Dendritic cell treated with granulocyte-macrophage colony-stimulating factor and Interleukin-4, amounts not matched to agents 40 ng/mL and 50 ng/mL, for 4 days (primary cell): ENCODE measurements around the gene PIP5K1B.

Experiments
- H3K27ac Mint-ChIP-seq: one replicate; pipeline ENCODE4 v1.8.0; 2022; ENCODE audit warnings: mild to moderate bottlenecking, mixed read lengths
- H3K27me3 Mint-ChIP-seq: one replicate; pipeline ENCODE4 v1.8.0; 2022; ENCODE audit warnings: mild to moderate bottlenecking, mixed read lengths
- H3K36me3 Mint-ChIP-seq: one replicate; pipeline ENCODE4 v1.8.0; 2022; ENCODE audit warnings: low read depth, mixed read lengths
- H3K4me1 Mint-ChIP-seq: one replicate; pipeline ENCODE4 v1.8.0; 2022; ENCODE audit warnings: low read depth, mixed read lengths
- H3K4me3 Mint-ChIP-seq: one replicate; pipeline ENCODE4 v1.8.0; 2022; ENCODE audit warnings: mild to moderate bottlenecking, moderate library complexity, mixed read lengths
- H3K9me3 Mint-ChIP-seq: one replicate; pipeline ENCODE4 v1.8.0; 2022; ENCODE audit warnings: mixed read lengths
- intact Hi-C: fragments of 100-400 bp; cut with micrococcal nuclease; formaldehyde crosslinking; loops from one replicate; pipeline ENCODE4 v1.15.0; 2022

The PIP5K1B gene

DNA sequence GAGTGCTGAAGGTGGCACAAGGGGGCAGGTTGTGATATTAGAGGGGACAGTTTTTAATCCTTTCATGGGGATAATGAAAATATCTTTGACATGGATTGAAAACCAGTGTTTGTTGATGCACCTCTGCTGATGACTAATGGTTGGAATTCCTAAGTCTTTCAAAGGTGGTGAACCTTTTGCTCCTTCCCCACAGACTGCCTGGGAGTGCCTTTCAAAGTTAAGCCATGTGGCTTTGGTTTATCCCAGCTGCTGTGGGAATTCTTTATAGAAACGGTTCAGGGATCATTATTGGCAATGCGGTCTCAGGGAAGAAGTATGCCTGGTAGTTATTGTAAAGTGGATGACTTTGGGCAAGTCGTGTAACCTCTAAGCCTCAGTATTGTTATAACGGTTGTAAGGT is 45.7 kb downstream of the PIP5K1B start:
- H3K36me3 Mint-ChIP-seq: no peaks in the 10 kb centered on the region
- no peak overlapping the region for H3K27ac Mint-ChIP-seq
- no peaks in the 10 kb centered on the region for H3K27me3 Mint-ChIP-seq
- H3K4me3 Mint-ChIP-seq: no peak overlapping the region
- intact Hi-C loops: no loop called here
- no peaks in the 10 kb centered on the region for H3K4me1 Mint-ChIP-seq
- H3K9me3 Mint-ChIP-seq: no peaks in the 10 kb centered on the region

DNA sequence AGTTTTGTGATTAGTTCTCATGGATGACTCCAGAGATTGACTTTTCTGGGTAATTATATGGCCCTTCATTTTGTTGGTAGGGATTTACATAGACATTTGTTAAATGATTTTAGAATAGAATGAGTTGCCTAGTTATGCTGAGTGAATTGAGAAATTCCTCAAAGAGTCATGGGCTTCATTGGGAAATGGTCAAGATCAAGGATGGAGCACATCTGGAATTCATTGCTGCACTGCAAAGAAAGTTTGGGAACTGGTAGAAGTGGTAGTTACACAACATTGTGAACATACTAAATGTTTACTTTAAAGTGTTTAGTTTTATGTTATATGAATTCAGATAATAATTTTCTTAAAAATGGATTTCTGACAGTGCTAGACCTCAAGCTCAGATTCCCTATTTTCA is 46.5 kb downstream of the PIP5K1B start:
- intact Hi-C loops: no loop called here
- H3K27me3 Mint-ChIP-seq: no peaks in the 10 kb centered on the region
- H3K27ac Mint-ChIP-seq: no peak overlapping the region
- no peak overlapping the region for H3K4me3 Mint-ChIP-seq
- no peaks in the 10 kb centered on the region for H3K36me3 Mint-ChIP-seq
- no peaks in the 10 kb centered on the region for H3K4me1 Mint-ChIP-seq
- H3K9me3 Mint-ChIP-seq: no peaks in the 10 kb centered on the region

DNA sequence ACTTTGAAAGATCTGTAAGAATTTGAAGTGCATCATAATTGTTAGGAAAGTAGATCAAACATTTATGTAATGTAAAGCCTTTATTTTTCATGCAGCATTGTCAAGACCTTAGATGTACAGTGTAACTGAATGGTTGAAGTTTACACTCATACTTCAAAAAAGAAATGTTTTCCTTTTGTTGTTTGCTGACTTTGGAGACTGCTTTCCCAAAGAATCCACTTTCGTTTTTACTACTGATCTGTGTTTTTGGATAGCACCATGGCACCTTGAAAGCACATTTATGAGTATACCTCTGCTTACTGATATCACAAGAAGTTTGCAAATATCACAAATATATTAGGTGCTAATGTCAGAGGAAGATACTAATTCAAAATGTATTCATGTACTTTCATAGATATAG is 50.0 kb downstream of the PIP5K1B start:
- H3K9me3 Mint-ChIP-seq: peaks cover 19% of the 10 kb centered on the region
- H3K4me1 Mint-ChIP-seq: no peaks in the 10 kb centered on the region
- no peaks in the 10 kb centered on the region for H3K36me3 Mint-ChIP-seq
- no peak overlapping the region for H3K4me3 Mint-ChIP-seq
- intact Hi-C loops: no loop called here
- H3K27ac Mint-ChIP-seq: no peak overlapping the region
- H3K27me3 Mint-ChIP-seq: no peaks in the 10 kb centered on the region

DNA sequence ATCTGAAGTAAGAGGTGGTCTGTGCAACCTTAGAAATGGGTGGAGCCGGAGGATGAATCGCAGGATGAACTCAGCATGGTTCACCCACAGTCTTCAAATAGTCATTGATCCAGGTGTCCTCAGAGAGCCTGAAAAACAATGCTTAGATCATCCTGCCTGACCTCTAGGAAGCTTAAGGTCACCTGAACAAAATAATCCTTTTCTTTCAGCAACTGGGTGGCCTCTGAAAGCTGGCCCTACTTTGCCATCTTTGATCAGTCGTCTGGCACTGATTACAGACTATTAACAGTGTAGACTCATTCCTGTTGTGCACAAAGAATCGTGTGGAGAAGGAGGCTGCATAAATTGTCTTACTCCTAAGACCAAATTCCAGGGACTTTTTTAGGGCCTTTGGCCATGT is 50.7 kb downstream of the PIP5K1B start:
- no peaks in the 10 kb centered on the region for H3K36me3 Mint-ChIP-seq
- intact Hi-C loops: no loop called here

DNA sequence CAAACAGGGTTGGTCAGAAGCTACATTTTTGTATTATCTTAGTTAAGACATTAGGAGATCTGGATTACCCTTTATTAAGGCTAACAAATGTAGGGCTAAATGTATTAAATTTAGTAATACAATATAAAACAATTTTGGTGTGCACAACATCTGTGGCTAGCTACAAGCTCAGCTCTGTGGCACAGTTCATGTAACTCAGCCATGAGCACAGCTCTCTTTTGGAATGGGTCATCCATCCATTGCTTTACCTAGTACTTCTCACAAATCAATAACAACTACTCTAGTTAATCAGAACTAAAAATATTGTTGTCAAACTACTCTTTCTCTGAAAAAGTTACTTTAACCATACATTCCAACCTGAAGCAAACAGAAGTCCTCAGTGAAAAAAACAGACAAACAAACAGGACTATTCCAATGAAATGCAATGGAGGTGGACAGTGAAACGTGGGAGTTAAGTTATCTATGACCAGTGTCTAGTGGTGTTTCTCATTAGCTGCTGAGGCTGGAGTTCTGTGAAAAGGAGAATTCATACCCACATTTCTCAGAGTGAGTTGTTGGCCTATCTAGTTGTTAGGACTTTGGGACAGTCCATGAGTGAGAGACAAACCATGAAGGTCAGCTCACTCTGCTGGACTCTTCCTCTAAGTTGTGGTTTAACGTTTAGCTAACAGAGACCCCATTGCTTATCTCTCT is 55.1 kb downstream of the PIP5K1B start:
- H3K27me3 Mint-ChIP-seq: no peaks in the 10 kb centered on the region
- H3K9me3 Mint-ChIP-seq: peaks cover 19% of the 10 kb centered on the region
- H3K36me3 Mint-ChIP-seq: no peaks in the 10 kb centered on the region
- no peak overlapping the region for H3K4me3 Mint-ChIP-seq
- H3K4me1 Mint-ChIP-seq: no peaks in the 10 kb centered on the region
- intact Hi-C loops: no loop called here
- H3K27ac Mint-ChIP-seq: no peak overlapping the region

More for the DNA sequence above, 50.7 kb downstream of the PIP5K1B start:
- Mint-ChIP-seq H3K9me3 (peaks cover 19% of the 10 kb centered on the region), H3K27ac (no peak overlapping the region), H3K27me3 (no peaks in the 10 kb centered on the region), H3K4me1 (no peaks in the 10 kb centered on the region), H3K4me3 (no peak overlapping the region)

DNA sequence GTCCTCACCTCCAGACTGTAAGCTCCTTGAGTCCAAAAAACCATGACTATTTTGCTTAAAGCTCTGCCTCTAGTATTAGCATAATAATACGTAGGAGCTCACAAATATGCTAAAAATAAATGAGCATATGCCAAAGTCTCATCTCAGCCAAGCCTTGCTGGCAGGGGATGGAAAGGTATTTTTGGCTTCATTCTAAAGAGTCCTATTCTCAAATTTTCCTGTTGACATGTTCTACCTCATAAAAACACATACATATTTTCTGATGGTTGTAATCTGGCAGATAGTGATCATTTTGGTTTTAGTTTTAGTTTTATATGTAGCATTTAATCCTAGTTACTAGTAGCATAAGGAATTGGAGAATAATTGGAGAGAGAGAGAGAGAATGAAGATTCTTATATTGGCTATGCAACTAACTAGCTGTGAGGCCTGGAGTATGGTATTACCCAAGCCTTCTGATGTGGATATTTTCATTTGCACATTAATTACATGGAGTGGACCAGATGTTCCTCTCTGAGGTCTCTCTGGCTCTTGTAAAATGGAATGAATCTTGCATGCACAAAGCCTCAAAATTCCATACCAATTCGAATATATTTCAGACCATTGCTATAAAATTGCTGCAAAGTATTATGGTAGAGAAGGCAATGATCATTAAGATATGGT is 55.8 kb downstream of the PIP5K1B start:
- Mint-ChIP-seq H3K9me3 (peaks cover 19% of the 10 kb centered on the region), H3K4me3 (no peak overlapping the region), H3K27ac (no peak overlapping the region), H3K27me3 (no peaks in the 10 kb centered on the region), H3K36me3 (no peaks in the 10 kb centered on the region), H3K4me1 (no peaks in the 10 kb centered on the region)
- intact Hi-C loops: no loop called here

DNA sequence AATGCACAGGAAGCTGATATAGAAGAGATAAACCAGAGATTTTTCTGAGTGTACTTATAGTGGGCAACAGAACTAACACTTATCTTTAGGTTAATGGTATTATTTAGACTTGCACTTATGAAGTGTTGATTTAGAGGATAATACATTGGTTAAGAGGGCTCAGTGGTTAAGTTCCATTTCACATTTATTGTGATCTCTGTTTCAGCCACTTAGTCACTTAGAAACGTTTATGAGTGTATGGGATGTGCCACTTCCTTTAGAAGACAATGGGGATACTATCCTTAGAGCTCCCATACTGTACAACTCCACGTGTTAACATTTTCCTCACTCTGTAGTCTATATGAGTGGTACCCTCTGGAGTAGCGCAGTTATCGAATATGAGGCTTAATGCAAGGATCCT is 57.5 kb downstream of the PIP5K1B start:
- H3K27ac Mint-ChIP-seq: no peak overlapping the region
- intact Hi-C loops: no loop called here
- H3K36me3 Mint-ChIP-seq: no peaks in the 10 kb centered on the region

DNA sequence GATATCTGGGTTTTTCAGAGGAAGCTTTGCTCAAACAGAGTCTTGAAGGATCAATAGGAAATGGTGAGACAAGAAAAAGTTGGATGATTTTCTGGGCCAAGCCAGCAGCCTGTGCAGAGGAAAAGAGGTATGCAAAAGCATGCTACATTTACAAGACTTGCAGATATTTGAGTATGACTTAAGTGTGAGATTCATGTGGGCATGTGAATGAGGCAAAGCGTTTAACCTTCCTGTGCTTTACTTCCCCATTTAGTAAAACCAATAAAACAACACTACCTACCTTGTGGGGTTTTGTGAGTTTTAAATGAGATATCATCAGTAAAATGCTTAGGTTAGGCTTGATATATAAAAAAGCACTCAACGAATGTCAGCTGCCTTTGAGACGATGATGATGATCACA is 58.1 kb downstream of the PIP5K1B start:
- H3K36me3 Mint-ChIP-seq: no peaks in the 10 kb centered on the region
- no peaks in the 10 kb centered on the region for H3K27me3 Mint-ChIP-seq
- H3K4me1 Mint-ChIP-seq: no peaks in the 10 kb centered on the region
- no peak overlapping the region for H3K27ac Mint-ChIP-seq
- peaks cover 15% of the 10 kb centered on the region for H3K9me3 Mint-ChIP-seq
- intact Hi-C loops: no loop called here
- no peak overlapping the region for H3K4me3 Mint-ChIP-seq

More for the DNA sequence above, 57.5 kb downstream of the PIP5K1B start:
- Mint-ChIP-seq H3K4me1 (no peaks in the 10 kb centered on the region), H3K27me3 (no peaks in the 10 kb centered on the region), H3K4me3 (no peak overlapping the region), H3K9me3 (peaks cover 19% of the 10 kb centered on the region)

DNA sequence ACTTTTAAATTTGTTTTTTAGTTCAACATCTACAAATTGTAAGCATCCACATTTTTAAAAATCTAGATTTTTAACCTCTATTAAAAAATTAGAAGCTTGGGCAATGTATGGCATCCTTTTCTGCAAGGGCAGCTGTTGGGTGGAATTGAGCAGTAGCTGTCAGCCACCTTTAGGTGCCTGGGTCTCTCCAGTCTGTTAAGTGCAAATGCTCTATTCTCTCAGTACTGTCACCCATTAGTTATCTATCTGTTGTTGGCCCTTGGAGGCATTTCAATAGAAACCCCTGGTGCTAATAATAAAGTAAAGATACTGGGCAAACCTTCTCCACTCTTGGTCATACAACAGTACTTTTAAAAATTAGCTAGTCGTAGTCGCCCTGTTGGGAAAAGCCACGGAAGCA is 63.6 kb downstream of the PIP5K1B start:
- no peak overlapping the region for H3K27ac Mint-ChIP-seq
- intact Hi-C loops: no loop called here
- H3K4me3 Mint-ChIP-seq: no peak overlapping the region
- H3K4me1 Mint-ChIP-seq: no peaks in the 10 kb centered on the region
- H3K27me3 Mint-ChIP-seq: no peaks in the 10 kb centered on the region
- H3K9me3 Mint-ChIP-seq: no peaks in the 10 kb centered on the region
- no peaks in the 10 kb centered on the region for H3K36me3 Mint-ChIP-seq

DNA sequence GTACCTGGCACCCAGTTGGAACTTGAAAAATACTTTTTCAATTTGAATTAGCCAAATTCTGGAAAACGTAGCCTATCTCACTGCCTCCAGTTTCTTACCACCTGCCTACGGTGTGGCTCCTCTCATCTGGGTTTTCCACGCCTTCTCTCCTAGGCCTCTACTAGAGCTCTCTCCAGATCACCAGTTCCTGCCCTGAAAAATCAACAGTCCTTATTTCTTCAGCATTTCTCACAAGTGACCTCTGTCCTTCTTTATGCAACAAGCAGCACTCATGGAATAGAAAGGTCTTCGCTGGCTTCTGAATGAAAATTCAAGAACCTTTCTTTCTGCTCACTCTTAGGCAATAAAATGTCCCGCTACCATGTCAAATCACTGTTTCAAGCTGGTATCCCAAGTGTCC is 64.8 kb downstream of the PIP5K1B start:
- no peak overlapping the region for H3K27ac Mint-ChIP-seq
- H3K36me3 Mint-ChIP-seq: no peaks in the 10 kb centered on the region
- no peaks in the 10 kb centered on the region for H3K27me3 Mint-ChIP-seq
- H3K4me3 Mint-ChIP-seq: no peak overlapping the region
- intact Hi-C loops: no loop called here
- no peaks in the 10 kb centered on the region for H3K9me3 Mint-ChIP-seq
- H3K4me1 Mint-ChIP-seq: no peaks in the 10 kb centered on the region

DNA sequence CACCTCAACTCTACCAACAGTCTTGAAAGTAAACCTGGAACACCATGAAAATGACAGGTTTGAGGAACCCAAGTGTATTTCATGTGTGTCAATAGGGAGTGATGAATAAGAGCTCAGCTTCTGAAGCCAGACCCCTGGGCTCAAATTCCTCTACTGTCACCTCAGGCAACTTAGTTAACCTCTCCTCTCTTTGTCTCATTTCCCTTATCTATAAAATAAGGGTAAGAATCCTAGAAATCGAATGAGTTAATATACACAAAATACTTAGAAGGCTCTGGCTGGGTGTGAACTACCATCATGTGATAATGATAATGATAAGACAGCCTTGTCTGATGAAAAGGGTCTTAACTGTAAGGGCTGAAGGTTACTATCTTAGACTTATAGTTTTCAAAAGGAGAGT is 66.3 kb downstream of the PIP5K1B start:
- Mint-ChIP-seq H3K27me3 (no peaks in the 10 kb centered on the region), H3K36me3 (no peaks in the 10 kb centered on the region), H3K27ac (no peak overlapping the region), H3K4me1 (no peaks in the 10 kb centered on the region), H3K4me3 (no peak overlapping the region), H3K9me3 (no peaks in the 10 kb centered on the region)
- intact Hi-C loops: no loop called here

DNA sequence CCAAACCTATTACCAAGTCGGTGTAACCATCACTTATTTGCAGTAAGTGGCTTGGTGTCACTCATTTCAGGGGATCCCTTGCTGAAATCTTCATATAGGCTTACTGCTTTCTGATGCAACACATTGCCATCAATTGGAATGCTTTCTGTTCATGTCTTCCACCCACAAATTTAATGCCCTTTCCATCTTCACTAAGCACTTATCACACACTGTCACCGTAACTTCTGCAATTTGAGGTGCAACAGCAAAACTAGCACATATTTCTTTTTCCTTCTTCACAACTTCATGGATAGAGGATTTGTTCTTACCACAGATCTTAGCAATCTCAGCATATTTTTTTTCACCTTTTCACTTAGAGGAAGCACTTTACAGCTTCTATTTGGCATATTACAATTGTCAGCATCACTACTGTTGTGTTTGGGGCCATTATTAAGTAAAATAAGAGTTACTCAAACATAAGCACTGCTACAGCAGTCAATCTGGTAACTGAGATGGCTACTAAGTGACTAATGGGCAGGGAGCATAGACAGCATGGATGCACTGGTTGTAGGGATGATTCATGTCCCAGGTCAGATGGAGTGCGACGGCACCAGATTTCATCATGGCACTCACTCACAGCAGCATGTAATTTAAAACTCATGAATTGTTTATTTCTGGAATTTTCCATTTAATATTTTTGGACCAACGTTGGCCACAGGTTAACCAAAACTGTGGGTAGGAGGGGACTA is 70.1 kb downstream of the PIP5K1B start:
- Mint-ChIP-seq H3K36me3 (no peaks in the 10 kb centered on the region), H3K27me3 (no peaks in the 10 kb centered on the region), H3K9me3 (no peaks in the 10 kb centered on the region), H3K4me1 (no peaks in the 10 kb centered on the region), H3K27ac (no peak overlapping the region), H3K4me3 (no peak overlapping the region)
- intact Hi-C loops: loop anchor here (5.0 kb wide), 1 partner anchor 68 kb away; the partner anchor contains the start of gene PIP5K1B

DNA sequence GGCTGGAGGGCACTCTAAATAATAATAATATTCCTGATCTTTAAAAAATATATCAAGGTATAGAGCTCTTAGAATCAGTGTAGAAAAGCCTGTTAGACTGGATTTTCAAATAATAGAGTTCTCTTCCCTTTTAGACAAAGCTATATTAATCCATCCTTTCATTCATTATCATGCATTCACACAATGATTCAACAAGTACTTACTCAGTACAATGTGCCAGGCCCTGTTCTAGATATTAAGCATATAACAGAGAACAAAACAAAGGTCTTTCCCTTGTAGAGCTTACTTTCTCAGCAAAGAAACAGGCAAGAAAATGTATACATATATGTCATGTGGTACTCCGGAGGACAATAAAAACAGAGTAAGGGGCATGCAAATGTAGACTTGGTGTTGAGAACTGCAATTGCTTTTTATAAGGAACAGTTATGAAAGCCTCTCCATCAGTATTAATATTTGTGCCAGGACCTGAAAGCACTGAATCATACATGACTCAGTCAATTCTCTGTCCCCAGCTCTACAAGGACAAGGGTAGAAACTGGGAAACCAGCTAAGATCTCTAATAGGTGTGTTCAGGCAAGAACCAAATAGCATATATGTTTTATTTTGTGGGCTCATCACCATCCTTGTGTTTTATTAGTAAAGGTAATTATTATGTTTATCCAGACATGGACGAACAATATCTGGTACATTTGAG is 72.2 kb downstream of the PIP5K1B start:
- Mint-ChIP-seq H3K27ac (no peak overlapping the region), H3K9me3 (no peaks in the 10 kb centered on the region), H3K4me1 (peaks cover 5% of the 10 kb centered on the region), H3K4me3 (no peak overlapping the region), H3K36me3 (no peaks in the 10 kb centered on the region), H3K27me3 (no peaks in the 10 kb centered on the region)
- intact Hi-C loops: loop anchor here (5.0 kb wide), 1 partner anchor 70 kb away; the partner anchor contains the start of gene PIP5K1B

DNA sequence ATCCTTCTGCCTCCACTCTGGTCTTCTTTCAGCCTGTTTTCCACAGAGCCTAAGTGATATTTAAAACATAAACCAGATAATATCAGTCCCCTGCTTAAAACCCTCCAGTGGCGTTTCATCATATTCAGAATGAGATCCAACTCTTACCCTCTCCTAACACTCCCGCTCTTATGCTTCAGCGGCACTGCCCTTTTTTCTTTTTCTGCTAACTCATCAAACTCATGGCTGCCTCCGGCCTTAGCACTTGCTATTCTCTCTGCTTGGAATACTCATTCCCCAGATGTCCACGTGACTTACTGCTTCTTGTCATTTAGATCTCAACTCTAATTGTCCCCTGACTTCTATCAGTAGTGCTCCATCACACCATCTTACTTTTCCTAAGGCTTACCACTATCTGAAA is 73.6 kb downstream of the PIP5K1B start:
- Mint-ChIP-seq H3K9me3 (no peaks in the 10 kb centered on the region), H3K27ac (no peak overlapping the region), H3K27me3 (no peaks in the 10 kb centered on the region), H3K4me3 (no peak overlapping the region), H3K36me3 (no peaks in the 10 kb centered on the region), H3K4me1 (peaks cover 5% of the 10 kb centered on the region)
- intact Hi-C loops: loop anchor here (5.0 kb wide), 1 partner anchor 71 kb away; the partner anchor contains the start of gene PIP5K1B
